Glomerular visceral epithelial cell (primary cell): ENCODE measurements around the gene DENND4A.
"Not testable (repeated sequence)": the region's sequence is repeated elsewhere in the genome, so short reads cannot be mapped to it uniquely, and the experiment has no call there.

ENCODE experiments used
- DNase-seq: peaks from one replicate; pipeline ENCODE4 v3.0.0-alpha.2; 2016; ENCODE audit errors: extremely low spot score

DENND4A gene

DNA sequence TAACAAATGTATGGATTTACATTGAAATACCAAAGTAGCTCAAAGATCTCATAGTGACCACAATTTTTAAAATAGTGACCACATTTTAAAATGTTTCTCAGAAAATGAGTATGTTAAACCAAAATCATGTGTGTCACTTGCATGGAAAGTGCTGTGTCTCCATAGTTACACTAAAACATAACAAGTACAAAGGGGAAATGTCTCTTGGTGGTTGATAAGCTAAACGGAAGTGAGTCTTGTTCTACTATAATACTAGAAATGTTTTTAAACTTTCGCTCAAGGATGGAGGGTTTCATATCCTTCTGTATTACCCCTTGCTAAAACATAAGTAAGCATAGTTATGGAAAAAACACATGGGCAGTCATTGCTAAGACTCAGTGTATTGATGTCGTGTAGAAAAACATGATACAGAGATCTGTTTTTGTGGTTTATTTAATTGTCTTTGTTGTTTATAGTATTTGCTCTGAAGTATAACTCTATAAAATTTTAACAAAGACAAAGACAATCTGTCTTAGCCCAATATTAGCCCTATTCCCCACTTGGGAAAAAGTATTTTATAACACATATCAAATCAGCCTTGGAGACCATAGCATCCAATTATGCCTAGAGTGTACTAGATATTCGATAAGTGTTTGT lies 27.0 kb upstream of the DENND4A start:
- no peak for DNase-seq

DNA sequence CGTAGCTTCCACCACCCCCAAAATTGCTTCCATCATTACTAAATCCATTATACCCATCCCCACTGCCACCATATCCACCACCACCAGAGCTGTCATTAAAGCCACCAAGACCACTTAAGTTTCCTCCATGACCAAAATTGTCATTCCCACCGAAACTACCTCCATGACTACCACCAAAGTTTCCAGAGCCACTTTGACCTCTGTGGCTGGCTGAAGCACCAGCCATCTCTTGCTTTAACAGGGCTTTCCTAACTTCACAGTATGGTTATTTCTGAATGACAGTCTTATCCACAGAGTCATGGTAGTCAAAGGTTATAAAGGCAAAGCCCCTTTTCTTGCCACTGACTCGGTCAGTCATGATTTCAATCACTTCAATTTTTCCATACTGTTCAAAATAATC lies 24.3 kb upstream of the DENND4A start:
- DNase-seq: no peak

DNA sequence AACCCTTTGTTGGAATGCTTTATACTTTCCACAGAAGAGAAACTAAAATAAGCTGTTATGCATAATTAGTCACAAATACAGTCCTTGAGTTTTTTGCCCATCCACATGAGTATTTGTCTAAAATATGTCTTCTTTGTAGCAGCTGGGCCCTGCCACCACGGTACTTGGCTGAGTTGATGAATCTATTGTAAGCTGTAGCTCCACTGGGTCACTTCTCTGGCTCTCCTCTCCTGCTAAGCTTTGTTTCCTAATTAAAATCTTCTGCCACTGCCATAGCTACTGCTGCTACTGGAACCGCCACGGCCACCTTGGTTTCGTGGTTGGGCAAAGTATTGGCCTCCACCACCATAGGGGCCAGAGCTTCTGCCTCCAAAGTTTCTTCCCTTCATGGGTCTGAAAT lies 23.9 kb upstream of the DENND4A start:
- not testable (repeated sequence) for DNase-seq

DNA sequence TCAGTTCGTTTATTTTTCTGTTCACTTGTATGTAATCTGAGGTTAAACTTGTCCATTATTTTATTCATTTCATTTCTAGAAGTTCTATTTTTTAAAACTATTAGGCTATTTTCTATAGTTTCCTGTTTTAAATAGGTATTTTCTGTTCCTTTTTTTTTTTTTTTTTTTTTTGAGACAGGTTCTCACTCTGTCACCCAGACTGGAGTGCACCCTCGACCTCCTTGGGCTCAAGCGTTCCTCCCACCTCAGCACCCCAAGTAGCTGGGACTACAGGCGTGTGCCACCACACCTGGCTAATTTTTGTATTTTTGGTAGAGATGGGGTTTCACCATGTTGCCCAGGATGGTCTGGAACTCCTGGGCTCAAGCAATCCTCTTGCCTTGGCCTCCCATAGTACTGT lies 22.2 kb upstream of the DENND4A start:
- DNase-seq: not testable (repeated sequence)

DNA sequence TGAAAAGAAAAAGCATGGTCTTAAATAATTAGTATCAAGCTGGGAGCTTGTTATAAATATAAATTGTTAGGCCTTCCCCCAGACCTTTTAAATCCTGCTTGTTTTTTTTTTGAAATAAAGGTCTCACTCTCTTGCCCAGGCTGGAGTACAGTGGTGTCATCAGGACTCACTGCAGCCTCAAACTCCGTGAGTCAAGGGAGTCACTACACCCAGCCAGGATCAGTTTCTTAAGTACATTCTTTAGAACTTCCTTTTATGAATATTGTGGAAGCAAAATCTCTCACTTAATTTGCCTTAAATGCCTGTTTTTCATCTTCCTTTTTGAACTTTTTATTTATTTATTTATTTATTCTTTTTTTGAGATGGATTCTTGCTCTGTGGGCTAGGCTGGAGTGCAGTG lies 20.8 kb upstream of the DENND4A start:
- no peak for DNase-seq

DNA sequence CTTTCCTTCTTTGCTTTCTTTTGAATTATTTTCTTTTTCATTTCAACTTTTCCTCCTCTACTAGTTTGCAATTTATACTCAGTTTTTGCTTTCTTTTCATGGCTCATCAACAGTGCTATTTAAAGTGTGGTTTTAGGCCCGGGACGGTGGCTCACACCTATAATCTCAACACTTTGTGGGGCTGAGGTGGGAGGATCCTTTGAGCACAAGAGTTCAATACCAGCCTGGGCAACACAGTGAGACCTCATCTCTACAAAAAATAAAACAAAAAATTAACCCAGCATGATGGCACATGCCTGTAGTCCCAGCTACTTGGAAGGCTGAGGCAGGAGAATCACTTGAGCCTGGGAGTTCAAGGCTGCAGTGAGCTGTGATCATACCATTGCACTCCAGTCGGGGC lies 20.4 kb upstream of the DENND4A start:
- DNase-seq: no peak

DNA sequence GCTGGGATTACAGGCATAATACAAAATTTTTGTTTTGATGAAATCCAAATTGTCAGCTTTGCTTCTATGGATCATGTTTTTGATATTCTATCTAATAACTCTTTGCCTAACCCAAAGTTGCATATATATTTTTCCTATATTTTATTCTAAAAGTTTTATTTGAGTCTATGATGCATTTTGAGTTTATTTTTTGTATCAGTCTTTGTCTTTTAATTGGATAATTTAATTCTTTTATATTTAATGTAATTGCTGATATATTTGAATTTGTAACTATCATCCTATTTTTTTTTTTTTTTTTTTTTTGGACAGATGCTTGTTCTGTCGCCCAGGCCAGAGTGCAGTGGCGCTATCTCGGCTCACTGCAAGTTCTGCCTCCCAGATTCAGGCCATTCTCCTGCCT lies 19.7 kb upstream of the DENND4A start:
- no peak for DNase-seq

DNA sequence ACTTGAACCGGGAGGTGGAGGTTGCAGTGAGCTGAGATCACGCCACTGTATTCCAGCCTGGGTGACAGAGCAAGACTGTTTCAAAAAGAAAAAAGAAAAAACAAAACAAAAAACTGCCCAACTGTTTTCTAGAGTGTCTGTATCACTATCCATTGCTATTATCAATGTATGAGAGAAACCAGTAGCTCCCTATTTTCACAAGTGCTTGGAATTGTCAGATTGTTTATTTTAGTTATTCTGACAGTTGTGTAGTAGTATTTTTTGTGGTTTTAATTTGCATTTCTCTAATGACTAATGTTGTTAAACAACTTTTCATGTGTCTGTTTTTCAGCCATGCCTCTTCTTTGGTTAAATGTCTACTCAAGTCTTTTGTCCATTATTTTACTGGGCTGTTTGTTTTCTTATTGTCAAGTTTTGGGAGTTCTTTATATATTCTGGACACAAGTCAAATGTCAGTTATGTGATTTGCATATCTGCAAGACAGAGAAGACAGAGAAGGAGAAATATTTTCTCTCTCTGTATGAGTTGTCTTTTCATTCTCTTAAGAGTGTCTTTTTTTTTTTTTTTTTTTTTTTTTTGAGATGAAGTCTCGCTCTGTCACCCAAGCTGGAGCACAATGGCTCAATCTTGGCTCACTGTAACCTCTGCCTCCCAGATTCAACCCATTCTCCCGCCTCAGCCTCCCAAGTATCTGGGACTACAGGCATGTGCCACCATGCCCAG lies 19.1 kb upstream of the DENND4A start:
- DNase-seq: not testable (repeated sequence)

DNA sequence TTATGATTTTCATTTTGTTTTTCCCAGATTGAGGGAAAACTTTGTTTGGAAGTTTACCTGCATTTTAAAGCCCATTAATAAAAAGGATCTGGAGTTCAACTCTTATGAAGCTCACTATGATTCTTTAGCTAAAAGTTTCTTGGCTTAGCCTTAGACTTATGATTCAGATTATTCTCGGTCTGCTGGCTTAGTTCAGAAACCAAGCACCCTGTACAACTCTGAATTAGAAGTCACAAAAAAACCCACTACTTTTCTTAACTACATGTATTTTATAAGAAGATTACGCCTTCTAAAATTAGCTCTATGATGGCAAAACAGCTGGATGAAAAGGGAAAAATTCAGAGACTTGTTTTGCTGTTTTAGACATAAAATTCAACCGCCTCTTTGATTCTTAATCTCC lies 14.3 kb upstream of the DENND4A start:
- no peak for DNase-seq

DNA sequence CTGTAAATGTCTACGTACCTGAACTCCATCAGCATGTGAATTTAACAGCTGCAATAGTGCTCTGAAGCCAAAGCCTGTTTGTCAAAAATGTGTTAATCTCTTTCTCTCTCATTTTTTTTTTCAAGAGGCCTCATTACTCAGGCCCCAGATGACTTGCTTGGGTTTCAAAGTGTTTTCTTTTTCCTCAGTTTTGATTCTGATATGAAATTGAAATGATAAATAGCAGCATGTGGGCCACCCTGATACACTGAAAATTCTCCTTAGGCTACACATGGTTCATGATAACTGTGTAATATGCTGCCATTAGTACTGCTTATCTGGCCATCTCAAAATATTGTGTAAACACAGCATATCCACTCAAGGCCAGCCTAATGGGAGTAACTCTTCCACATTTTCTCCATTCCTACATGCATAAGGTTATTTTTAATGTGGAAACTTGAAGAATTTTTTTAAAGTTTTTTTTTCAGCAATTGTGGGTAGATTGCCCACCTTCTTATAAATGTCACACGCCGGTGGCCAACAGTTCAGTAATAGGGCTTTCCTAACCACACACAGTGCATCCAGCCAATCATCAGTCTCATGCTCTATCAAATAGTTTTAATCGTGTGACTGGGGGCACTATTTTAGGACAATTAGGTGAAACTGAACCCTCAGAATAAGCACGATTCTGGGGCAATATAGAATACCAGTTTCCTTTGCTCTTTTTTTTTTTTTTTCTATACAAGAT lies 13.1 kb upstream of the DENND4A start:
- no peak for DNase-seq

DNA sequence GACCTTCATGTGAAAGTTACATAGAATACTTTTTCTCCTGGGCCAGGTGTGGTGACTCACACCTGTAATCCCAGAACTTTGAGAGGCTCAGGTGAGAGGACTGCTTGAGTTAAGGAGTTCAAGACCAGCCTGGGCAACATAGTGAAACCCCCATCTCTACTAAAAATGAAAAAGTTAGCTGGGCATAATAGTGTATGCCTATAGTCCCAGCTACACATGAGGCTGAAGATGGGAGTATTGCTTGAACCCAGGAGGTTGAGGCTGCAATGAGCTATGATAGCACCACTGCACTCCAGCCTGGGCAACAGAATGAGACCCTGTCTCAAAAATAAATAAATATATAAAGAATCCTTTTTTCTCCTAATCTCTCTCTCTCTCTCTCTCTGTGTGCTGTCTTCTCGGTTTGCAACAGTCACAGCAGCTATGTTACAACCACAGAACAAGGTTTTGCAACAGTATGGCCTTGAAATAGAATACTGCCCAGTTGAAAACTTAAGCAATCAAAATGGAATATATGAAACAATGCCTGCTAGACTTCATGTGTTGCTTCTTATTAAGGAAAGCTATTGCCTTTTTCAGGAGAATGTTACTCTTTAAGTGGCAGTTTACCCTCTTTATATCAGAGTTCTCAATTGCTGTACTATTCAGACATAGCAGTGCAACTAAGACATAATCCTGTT lies 12.3 kb upstream of the DENND4A start:
- DNase-seq: no peak

DNA sequence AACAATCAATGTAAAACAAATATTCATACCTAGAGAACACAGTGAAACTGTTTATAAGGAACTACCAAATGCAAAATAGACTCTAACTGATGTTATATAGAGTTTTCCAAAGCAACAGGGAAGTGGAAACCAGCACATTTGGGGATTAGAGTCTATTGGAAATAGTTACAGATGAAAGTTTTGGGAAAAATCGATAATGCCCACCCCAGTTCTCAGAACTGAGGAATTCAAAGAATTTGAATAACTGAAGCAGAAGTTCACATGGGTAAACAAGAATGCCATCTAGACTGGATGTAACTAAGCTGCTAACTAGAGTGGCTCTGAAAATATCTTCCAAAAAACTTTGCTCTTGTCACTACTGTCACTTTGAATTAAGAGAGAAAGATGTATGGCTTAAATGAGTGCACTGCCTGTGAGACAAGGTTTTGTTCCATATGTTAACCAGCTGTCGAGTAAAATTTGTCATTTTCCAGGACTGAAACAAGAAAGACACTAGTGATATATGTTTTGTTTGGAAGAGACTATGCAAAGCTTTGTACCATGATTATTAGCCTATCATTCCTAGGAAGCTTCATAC lies 9.2 kb upstream of the DENND4A start:
- DNase-seq: no peak

DNA sequence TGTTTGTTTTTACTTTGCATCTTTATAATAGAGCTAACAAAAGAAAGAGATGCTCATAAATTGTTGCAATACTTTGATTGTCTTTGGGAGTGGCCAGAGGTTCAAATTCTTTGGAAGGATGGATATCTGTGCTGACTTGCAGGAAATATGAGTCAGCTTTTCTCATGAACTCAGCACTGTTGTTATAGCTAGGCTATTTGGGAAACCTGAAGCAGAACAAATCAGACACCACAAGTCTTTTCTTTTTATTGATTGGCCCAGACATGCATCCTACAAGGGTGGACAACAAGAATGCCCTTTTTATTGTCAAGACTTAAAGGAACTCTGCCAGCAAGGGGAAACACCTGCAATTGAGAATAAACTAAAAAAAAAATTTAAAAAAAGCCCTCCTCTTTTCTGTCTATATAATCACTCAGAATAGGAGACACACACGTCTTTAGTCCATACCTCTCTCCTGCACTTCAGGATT lies 4.6 kb upstream of the DENND4A start:
- peak; percentile 5 for DNase-seq

DNA sequence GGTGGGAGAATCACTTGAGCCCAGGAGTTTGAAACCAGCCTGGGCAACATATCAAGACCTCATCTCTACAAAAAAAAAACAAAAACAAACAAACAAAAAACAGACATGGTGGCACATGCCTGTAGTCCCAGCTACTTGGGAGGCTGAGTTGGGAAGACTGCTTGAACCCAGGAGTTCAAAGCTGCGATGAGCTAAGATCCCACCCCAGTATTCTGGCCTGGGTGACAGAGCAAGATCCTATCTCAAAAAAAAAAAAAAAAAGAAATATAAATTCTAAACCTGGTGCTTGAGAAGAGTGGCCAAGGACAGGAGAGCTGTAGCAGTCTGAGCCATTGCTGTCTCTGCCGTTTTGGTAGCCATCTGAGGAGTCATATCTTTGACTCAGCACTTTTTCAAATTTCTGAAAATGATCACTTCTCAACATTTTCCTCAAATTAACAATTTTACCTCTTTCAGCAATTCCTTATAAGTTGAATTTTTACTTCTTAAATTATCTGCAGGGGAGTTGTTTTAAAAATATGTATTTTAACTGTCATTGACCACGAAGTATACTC lies 3.6 kb upstream of the DENND4A start:
- no peak for DNase-seq

DNA sequence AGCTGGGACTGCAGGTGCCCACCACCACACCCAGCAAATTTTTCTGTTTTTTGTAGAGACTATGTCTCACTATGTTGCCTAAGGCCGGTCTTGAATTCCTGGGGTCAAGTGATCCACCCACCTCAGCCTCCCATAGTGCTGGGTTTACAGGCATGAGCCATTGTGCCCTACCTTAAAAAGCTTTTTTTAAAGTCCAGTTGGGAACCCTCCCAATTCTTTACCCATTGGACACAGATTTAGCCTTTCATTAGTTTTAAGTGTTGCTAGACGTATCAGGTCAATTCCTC lies 1.7 kb upstream of the DENND4A start:
- DNase-seq: no peak

DNA sequence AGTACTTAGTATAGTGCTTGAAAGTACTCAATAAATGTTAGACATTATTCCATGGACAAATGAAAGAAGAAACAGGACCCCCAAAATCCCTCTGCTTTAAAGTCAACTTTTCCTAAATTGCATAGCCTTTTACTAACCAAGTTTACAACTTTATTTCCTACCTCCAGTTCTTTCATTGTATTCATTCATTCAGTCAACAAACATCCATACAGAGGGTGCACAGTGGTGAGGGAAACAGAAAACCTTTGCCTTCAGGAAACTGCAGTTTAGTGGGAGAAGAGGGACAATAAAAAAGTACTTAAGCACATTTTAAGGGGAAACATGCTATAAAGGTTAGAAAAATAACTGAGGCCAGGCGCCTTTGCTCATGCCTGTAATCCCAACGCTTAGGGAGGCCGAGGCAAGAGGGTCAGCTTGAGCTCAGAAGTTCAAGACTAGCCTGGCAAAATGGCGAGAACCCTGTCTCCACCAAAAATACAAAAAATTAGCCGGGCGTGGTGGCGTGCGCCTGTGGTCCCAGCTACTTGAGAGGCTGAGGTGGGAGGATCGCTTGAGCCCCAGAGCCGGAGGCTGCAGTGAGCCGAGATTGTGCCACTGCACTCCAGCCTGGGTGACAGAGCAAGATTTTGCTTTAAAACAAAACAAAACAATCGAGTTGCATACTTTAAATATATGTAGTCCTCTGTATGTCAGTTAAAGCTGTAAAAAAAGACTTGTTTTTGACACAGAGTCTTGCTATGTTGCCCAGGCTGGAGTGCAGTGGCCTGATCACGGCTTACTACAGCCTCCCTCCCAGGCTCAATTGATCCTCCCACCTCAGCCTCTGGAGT lies 1.1 kb upstream of the DENND4A start:
- DNase-seq: no peak

DNA sequence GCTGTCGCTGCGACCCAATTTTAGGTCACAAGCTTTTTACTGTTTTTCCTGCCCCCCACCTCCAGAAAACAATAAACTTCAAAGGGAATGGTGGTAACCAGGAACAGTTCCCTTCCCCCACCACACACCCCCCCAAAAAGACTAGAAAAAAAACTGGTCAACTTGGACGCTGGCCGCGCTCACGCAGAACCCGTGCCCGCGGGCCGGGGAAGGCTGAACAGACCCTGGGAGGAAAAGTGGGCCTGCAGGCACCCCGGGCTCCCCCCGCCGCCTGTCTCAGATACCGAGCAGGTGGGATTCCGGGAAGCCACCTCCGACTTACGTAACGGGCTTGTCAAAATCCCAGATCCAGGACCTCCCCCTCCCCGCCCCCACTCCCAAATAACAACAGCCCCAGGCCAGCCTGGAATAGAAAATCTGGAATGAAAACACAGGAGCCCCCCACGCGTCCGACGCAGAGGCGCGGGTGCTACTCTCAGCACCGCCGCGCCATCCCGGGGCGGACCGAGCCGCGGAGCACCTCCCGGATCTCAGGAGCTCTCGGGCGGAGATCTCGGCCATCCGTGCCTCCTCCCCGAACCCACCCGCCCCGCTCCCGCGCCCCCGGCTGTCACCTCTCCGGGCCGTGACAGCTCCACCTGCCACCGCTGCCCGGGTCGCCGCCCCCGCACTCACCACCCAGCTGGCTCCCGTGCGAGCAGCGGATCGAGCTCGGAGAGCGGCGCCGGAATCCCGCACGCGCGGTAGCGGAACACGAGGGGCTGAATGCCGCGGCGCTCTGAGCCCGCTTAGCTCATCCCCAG lies 557 bp downstream of the DENND4A start:
- DNase-seq: peak; percentile 54

DNA sequence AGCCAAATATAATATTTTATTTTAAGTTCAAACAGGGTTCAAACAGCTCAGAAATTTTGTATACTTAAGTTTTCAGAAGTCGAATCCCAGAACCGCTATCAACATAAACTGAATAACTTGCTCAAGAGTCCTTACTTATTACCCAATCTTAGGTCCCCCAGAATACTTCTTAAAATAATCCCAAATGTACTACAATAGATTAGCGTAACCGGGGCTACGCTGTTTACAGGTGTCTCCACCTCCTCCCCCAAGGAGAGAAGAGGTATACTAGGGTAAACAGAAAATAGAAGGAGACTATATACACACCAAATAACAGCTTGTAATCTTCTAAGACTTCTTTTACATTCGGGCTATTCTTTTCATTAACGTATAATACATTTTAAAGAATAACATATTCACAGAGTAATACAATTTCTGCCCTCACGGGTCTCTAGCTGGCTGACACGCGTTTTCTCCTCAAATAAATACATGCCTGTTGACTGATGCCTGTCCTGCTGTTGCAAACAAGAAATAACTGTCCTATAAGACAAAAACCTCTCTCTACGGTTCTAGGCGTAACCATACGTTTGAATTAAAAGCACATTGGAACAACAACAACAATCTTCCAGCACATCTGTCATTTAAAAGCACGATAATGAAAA lies 1.3 kb downstream of the DENND4A start:
- DNase-seq: peak; percentile 11

DNA sequence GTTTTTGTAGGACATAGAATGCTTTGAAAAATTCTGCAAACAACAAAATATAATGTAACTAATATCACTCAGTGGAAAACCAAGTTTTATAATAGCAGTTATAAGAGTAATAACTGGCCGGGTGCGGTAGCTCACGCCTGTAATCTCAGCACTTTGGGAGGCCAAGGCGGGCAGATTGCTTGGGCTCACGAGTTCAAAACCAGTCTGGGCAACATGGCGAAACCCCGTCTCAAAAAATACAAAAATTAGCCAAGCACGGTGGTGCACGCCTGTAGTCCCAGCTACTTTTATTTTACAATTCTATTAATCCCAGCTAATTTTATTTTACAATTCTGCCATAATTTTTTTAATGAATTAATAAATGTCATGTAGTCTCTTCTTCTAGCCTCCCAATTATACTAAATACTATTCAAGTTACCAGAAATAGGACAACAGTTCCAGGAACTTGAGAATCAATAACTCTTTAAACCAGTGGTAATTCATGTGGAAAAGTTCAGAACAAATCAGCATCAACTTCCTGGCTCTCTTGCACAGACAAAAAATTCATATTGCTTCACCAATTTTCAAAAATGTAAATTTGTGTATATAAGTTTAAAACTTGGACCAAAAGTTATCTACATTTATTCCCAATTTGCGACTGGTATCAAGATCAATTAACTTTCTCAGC lies 2.2 kb downstream of the DENND4A start:
- DNase-seq: no peak
